SH-SY5Y (cell line): Measurements from ENCODE around the gene SPIRE2.

Experiments
- GATA2 ChIP-seq: IDR thresholded peaks from 2 replicates; pipeline ENCODE4 v1.6.1; 2011; ENCODE audit warnings: mild to moderate bottlenecking, low read depth, low read length
- GATA3 ChIP-seq: IDR thresholded peaks from 2 replicates; pipeline ENCODE4 v1.6.1; 2011; ENCODE audit warnings: low read depth, mild to moderate bottlenecking, low read length, moderate library complexity

GRCh38 chr16:89867918-89868317 is 39.6 kb downstream of the SPIRE2 start:
- no peak for TF ChIP-seq GATA2
- no peak for TF ChIP-seq GATA3
